ENCODE results near the gene CTBP2.

CTBP2 gene

GRCh38 chr10:125009661-125010161 is 150.7 kb downstream of the CTBP2 start:
- DNase-seq (ENCODE audit: low read depth), result no peak

DNA sequence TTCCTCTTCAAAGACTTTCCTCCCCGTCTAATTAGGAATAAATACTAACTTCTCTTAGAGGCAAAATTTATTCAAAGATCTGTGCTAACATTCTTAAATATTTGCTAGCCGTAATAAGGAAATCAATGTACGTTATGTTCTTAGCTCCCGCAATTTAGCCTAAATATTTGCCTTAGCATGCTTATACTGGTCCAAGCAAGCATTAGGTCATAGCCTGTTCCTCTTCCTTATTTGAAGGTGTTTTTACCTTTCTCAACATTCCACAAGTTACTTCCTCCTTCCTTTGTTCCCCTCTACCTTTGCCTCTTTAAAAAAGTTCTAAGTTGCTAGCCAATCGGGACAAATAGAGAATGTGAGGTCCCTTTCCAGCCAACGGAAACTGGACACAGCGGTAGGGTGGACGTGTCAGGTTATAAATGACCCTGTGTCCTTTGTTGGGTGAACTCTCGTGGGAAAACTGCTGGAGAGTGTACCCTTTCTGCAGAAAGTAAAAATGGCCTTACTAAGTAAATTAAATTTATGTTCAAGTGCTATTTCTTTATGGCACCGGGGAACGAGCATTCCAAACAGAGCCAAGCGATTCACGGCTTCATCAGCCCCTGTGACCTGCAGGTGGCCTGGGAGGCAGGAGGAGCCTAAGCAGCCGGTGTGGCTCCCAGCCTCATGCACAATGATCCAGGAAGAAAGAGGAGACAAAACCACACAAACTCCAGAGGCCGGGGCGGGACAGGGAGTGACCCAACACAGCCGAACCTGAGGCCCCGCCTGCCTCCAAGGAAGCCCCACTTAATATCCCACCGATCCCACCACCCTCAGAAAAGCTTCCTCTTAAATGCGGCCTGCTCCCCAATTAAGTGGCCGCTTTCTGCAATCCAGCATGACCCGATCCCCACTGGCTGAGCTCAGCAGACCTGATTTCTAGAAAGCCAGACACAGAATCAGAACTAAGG is 151.4 kb downstream of the CTBP2 start:
- no peak for DNase-seq (ENCODE audit: low read depth)

GRCh38 chr10:125007436-125007835 is 152.9 kb downstream of the CTBP2 start:
- no peak for DNase-seq (ENCODE audit: low read depth)

DNA sequence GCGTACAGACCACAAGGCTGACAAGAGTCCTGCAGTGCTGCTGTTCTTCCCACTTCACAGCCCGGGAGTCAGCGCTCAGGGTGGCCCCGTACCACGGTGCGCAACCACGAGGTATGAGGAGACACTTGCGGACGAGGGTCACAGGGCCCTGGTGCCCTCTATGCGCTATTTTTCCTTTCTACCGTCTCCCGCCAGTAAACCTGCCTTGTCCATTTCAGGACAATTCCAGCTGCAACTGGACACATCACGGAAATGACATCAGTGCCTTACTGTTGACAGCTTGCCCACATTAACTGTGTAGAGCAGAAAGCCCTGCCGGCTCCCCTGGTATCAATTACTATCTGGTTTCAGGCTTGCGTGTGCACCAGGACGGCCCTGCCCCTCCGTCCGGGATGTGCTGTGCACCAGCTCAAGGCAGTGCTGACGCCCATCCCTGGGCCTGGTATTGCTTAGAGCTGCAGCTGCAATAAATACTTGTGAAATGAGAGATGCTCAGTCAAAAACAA is 153.4 kb downstream of the CTBP2 start:
- peak; percentile 73 for DNase-seq (ENCODE audit: low read depth)

GRCh38 chr10:125006188-125006680 is 154.1 kb downstream of the CTBP2 start:
- DNase-seq (ENCODE audit: low read depth), result no peak

GRCh38 chr10:125005312-125006187 is 154.8 kb downstream of the CTBP2 start:
- no peak for DNase-seq (ENCODE audit: low read depth)

DNA sequence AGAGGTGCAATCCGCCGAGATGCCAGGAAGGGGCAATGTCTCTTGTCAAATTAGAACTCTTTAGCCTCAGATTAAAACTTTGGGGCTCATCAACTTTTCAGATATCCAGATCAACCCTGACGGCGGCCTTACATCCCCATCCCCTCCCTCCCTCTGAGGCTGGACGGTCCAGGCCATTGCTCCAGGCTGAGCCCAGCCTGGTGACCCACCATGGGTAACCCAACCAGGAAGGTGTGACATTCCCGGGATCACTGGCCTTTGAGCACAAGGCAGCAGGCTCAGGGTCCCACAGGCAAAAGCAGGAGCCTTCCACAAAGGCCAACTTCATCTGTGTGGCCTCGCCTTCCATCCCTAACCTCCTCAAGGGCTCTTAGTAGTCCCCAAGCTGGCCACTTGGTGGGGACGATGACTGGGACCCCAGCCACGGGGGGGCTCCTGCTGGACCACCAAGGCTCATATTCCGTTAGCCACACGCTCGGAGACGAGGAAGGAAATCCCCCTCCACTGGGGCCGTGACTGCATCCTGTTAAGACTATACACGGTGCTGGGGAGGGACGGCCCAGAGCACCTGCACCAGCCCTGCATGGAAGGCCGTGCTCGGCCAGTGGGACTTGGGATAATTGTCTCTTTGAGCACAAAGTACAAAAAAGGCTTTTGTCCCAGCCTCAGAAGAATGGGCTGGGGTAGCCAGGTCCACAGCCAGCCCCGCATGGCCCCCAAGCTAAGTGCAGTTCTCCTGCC is 155.6 kb downstream of the CTBP2 start:
- no peak for DNase-seq (ENCODE audit: low read depth)

- DNase-seq (ENCODE audit: low read depth), result no peak
These were observed 156.4 kb downstream of the CTBP2 start for GRCh38 chr10:125003901-125004467.

DNA sequence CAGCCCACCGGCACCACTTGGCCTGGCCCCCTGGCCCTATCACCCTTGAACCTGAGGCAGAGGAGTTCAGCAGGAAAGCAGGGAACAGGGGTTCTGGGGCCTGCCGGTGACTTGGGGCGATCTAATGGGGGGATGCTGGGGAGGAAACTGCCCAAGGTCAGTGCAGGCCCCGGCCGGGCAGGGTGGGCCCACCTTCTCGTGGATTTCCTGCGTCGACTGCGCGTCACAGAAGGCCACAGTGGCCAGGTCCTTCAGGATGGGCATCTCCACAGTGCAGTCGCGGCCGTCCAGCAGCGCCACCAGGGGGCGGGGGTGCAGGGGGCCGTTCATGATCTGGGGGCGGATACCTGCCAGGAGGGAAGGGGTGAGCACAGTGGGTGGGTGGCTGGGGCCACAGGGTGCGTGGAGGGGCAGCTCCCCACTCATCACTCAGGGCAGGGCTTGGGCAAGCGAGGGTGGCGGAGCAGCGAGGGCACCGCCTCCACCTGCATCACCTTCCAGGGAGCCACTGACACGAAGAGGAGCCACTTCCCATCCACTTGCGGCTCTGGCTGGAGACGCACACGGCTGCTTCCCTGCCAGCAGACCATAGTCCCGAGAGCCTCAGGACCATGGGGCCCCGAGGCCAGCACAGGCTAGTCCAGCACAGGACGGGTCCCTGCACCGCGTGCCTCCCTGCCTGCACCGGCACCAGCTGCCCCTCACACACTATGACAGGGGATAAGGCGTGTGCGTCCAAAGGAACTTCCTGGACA is 157.0 kb downstream of the CTBP2 start:
- no peak for DNase-seq (ENCODE audit: low read depth)

- no peak for DNase-seq (ENCODE audit: low read depth)
These were observed 157.8 kb downstream of the CTBP2 start for GRCh38 chr10:125002423-125003145.

DNA sequence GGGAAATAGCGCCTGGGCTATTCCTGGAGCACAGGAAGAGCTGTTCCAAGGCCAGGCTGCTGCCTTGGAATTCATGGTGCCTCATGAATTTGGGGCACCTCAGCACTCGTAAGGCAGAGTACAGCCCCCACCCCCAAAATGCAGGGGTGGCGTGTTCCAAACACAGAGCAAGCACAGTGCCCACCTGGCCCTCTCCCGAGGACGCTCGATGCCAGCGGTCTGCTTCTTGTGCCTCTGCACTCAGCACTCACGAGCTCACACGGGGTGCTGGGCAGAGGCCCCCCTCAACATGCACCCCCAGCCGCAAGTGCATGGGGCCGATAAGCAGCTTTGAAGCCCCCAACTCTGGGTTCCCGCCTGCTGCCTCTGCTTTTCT is 158.3 kb downstream of the CTBP2 start:
- no peak for DNase-seq (ENCODE audit: low read depth)

GRCh38 chr10:125001313-125002046 is 158.9 kb downstream of the CTBP2 start:
- no peak for DNase-seq (ENCODE audit: low read depth)

DNA sequence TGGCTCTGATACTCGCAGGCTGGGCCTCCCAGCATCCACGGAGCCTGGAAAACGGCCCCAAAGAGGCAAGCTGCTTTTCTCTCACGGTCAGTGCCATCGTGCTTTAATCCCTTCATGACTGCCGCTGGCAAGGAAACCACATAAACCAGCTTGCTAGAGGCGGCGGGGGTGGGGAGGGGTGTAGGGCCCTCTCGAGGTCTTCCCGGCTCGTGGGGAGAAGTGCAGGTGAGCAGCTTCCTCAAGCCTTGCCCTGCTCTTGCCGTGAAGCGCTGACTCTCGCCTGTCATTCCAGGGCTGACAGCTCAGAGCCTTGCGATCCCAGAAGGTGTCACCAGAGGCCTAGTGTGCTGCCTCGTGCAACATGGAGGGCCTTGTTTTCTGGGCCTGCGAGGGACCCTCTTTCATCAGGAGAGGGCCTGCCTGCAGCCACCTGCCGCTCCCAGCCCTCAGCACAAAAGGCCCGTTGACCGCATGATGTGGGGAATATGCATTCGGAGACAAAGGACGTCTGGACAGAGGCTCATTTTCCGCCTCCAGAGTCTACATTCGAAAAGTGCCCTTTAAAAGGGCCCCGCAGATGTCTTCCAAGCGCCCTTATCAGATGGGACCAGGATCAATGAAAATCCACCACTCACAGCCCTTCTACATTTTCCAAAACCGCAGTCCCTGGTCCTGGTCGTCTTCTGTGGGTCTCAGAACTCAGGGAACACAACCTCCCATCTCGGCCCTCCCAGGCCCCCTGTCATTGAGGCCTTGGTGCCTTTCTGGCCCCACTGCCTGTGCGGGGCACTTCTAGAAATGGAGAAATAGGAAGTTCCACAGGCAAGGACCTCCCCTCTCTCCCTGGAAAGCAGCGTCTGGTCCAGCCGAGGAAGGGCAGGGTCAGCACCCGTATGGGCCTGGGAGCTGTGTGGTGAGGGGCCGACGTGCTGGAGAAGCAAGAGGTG is 159.7 kb downstream of the CTBP2 start:
- no peak for DNase-seq (ENCODE audit: low read depth)

- DNase-seq (ENCODE audit: low read depth), result peak; percentile 91
These were observed 160.7 kb downstream of the CTBP2 start for GRCh38 chr10:124999433-125000365.

- DNase-seq (ENCODE audit: low read depth), result no peak
These were observed 161.6 kb downstream of the CTBP2 start for GRCh38 chr10:124998624-124999291.

All from GM04503 (cell line).